Measurements from ENCODE around the gene FOXN4. TPM values are rescaled to one million over a fixed set of nuclear protein-coding genes. Genes with fewer than 3 reads are reported as not detected.

Gene FOXN4
- total RNA-seq, 1 donor from 2014 or later, result not detected

DNA sequence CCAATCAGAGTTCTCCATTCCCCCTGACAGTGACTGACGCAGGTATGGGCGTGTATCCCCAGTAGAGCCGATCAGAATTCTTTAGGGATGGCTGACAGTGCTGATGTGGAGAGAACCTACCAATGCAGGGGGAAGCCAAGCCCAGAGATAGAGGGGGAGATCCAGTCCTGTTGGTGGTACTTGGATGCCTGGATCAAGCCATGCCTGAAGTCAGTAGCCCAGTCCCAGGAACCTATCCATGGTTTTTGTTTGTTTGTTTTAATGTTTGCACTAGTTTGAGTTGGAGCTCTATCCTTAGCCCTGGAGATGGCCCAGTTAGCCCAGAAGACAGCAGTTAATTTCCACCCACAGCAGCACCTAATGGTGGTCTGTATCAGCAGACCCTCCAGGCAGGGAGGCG lies 40.2 kb downstream of the FOXN4 start:
- peaks cover 30% of the 10 kb centered on the region for H3K27me3 Mint-ChIP-seq (ENCODE audit: low read depth)
- no peak for DNase-seq (ENCODE audit: low spot score in 2 of 2, unreplicated experiment in 2 of 2)
- peaks cover 7% of the 10 kb centered on the region for H3K36me3 Mint-ChIP-seq
- TF ChIP-seq, protein P1, sequence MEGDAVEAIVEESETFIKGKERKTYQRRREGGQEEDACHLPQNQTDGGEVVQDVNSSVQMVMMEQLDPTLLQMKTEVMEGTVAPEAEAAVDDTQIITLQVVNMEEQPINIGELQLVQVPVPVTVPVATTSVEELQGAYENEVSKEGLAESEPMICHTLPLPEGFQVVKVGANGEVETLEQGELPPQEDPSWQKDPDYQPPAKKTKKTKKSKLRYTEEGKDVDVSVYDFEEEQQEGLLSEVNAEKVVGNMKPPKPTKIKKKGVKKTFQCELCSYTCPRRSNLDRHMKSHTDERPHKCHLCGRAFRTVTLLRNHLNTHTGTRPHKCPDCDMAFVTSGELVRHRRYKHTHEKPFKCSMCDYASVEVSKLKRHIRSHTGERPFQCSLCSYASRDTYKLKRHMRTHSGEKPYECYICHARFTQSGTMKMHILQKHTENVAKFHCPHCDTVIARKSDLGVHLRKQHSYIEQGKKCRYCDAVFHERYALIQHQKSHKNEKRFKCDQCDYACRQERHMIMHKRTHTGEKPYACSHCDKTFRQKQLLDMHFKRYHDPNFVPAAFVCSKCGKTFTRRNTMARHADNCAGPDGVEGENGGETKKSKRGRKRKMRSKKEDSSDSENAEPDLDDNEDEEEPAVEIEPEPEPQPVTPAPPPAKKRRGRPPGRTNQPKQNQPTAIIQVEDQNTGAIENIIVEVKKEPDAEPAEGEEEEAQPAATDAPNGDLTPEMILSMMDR (IDR thresholded peaks at IDR 0.05; ENCODE audit: unreplicated experiment), result no peak
- peaks cover 3% of the 10 kb centered on the region for H3K4me1 Mint-ChIP-seq
- H3K27ac Mint-ChIP-seq, result no peak overlapping the region
- H3K9me3 Mint-ChIP-seq, result peaks cover 9% of the 10 kb centered on the region
- no peak overlapping the region for H3K4me3 Mint-ChIP-seq

DNA sequence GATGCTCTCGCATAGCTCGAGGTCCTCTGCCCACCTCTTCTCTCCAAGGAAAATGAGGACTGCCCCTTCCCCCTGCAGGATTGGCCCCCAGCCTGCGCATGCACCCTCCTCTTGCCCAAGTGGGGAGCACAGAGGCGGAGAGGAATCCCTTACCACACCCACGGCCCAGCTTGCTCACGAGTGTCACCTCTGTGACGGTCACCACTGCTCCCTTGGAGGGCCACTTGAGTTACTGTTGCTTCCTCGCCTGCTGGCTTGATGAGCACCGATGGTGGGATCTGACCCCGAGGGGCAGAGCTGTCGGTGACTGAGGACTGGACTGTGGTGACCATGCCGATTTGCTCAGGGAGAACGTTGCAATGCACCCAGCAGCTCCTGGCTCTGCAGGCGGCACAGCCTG lies 41.7 kb downstream of the FOXN4 start:
- no peaks in the 10 kb centered on the region for H3K4me1 Mint-ChIP-seq
- TF ChIP-seq, protein P1 (IDR thresholded peaks at IDR 0.05; ENCODE audit: unreplicated experiment), result no peak
- H3K27ac Mint-ChIP-seq, result no peak overlapping the region
- H3K4me3 Mint-ChIP-seq, result no peak overlapping the region
- peaks cover 11% of the 10 kb centered on the region for H3K36me3 Mint-ChIP-seq
- H3K9me3 Mint-ChIP-seq, result peaks cover 12% of the 10 kb centered on the region
- no peak for DNase-seq (ENCODE audit: low spot score in 2 of 2, unreplicated experiment in 2 of 2)
- H3K27me3 Mint-ChIP-seq (ENCODE audit: low read depth), result peaks cover 19% of the 10 kb centered on the region

DNA sequence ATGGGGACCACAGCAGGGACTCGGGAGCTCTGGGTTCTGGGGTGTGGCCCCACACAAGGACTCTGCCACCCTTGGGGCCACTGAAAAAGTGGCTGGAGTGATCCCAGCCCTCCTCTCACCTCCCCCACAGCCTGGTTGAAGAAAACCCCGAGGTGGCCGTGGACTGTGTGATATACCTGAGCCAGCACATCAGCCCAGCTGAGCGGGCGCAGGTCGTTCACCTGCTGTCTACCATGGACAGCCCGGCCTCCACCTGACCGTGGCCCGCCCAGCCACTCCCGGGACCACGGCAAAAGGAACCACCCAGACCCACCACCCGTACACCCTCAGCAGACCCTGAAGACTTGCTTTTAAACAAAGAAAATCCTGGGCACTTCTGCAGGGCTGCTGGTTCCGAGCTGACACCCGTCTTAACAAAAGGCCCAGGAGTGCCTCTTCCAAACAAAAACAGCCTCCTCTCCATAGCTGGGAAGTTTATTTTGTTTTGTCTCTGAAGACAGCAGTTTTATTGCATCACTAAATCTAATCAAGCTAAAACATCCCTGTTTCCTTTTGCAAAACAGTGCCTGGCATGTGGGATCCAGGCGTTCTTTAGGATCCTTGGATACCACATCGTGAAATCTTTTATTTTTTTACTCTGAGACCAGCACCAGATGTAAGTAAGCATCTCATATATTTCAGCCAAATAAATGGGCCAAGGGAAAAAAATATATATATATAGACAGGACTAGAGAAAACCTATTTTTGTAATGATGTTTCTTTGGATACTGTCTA lies 42.8 kb downstream of the FOXN4 start:
- peaks cover 12% of the 10 kb centered on the region for H3K9me3 Mint-ChIP-seq
- H3K36me3 Mint-ChIP-seq, result peaks cover 12% of the 10 kb centered on the region
- H3K27ac Mint-ChIP-seq, result no peak overlapping the region
- H3K4me1 Mint-ChIP-seq, result no peaks in the 10 kb centered on the region
- TF ChIP-seq, protein P1 (IDR thresholded peaks at IDR 0.05; ENCODE audit: unreplicated experiment), result no peak
- H3K4me3 Mint-ChIP-seq, result no peak overlapping the region
- peaks cover 11% of the 10 kb centered on the region for H3K27me3 Mint-ChIP-seq (ENCODE audit: low read depth)
- no peak for DNase-seq (ENCODE audit: low spot score in 2 of 2, unreplicated experiment in 2 of 2)

DNA sequence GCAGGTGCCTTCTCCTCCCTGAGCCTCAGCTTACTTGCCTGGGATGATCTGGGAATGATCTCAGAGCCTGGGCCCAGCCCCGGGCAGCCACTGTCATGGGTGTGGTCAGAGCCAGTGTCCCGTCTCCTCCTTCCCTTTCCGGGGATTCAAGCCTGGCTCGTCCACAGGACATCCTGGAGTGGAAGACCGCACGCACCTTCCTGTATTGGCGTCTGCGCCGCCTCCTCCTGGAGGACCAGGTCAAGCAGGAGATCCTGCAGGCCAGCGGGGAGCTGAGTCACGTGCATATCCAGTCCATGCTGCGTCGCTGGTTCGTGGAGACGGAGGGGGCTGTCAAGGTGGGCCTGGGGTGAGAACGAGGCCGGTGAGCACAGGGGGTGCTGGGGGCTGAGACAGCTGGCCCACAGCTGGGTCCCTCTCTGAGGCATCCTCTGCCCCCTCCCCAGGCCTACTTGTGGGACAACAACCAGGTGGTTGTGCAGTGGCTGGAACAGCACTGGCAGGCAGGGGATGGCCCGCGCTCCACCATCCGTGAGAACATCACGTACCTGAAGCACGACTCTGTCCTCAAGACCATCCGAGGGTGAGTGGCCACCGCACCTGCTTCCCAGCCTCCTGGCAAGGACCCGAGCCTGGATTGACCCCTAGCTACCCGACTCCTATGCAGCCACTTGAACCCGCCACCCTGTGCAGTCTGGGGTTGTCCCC lies 44.0 kb downstream of the FOXN4 start:
- DNase-seq (ENCODE audit: low spot score in 2 of 2, unreplicated experiment in 2 of 2), result no peak
- Mint-ChIP-seq H3K4me1 (no peaks in the 10 kb centered on the region), H3K9me3 (peaks cover 5% of the 10 kb centered on the region)

DNA sequence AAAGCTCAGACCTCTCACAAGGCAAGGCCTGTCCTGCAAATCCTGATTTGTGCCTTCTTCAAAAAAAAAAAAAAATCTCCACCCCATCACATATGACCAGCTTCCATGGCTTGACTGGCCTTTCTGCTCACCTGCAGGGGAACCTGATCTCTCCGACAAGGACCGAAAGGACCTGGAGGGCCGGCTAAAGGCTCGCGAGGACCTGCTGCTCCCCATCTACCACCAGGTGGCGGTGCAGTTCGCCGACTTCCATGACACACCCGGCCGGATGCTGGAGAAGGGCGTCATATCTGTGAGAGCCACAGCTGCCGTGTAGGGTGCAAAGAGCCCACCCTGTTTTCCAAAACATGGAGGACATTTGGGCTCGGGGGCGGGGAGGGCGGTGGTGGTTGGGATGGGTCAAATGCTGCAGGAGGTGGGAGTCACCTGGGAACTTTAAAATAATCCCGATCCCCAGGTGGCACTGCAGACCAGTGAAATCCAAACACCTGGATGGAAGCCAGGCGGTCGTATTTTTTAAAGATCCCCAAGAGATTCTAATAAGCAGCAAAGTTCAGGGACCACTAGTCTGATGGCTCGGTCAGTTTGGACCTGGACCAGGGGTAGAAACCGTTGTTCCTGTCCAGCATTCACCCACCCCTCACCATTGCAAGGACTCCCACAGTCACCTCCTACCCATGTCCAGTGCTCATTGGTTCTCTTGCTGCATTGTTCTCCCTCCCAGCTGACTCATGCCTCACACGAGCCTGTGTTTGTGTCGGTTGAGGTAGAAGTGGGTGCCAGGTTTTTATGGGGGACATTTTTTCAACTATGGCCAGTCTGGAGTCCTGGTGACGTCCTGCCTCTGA lies 44.8 kb downstream of the FOXN4 start:
- TF ChIP-seq, protein P1 (IDR thresholded peaks at IDR 0.05; ENCODE audit: unreplicated experiment), result peak; percentile 77
- H3K4me3 Mint-ChIP-seq, result no peak overlapping the region
- no peak overlapping the region for H3K27ac Mint-ChIP-seq
- H3K4me1 Mint-ChIP-seq, result no peaks in the 10 kb centered on the region
- H3K36me3 Mint-ChIP-seq, result peaks cover 14% of the 10 kb centered on the region
- H3K9me3 Mint-ChIP-seq, result peaks cover 3% of the 10 kb centered on the region
- DNase-seq (ENCODE audit: low spot score in 2 of 2, unreplicated experiment in 2 of 2), result peak; percentile 45 to 81
- peaks cover 4% of the 10 kb centered on the region for H3K27me3 Mint-ChIP-seq (ENCODE audit: low read depth)

More for the DNA sequence above, 44.0 kb downstream of the FOXN4 start:
- TF ChIP-seq, protein P1 (IDR thresholded peaks at IDR 0.05; ENCODE audit: unreplicated experiment), result no peak
- H3K27me3 Mint-ChIP-seq (ENCODE audit: low read depth), result peaks cover 6% of the 10 kb centered on the region
- no peak overlapping the region for H3K4me3 Mint-ChIP-seq
- H3K36me3 Mint-ChIP-seq, result peaks cover 14% of the 10 kb centered on the region
- H3K27ac Mint-ChIP-seq, result no peak overlapping the region
